ENCODE data around the gene YY1. TPM values are rescaled to one million over a fixed set of nuclear protein-coding genes. Genes with fewer than 3 reads are reported as not detected.

Gene YY1
- total and polyA plus RNA-seq, 2 experiments from 2014 or later = 38.2 to 43.3 TPM

GRCh38 chr14:100192672-100193416 lies 46.1 kb upstream of the YY1 start:
- in situ Hi-C loops (cut with MboI) = loop anchor here (5.0 kb wide), 1 partner anchor 211 kb away; no protein-coding TSS in a partner anchor
- 1 to 3% methylated on average over 41 to 46 of the region's 62 CpGs for WGBS, 2 experiments (ENCODE audit: low coverage in 1 of 2, low lambda C conversion rate in 2 of 2, missing lambda C conversion rate in 2 of 2)
- no peaks in the 10 kb centered on the region for H3K9me3 ChIP-seq (ENCODE audit: low read depth)
- H3K9ac ChIP-seq = peak overlapping the region; percentile 88
- peak overlapping the region; percentile 82 for H3K4me2 ChIP-seq (ENCODE audit: unreplicated experiment)
- peak; percentile 99 for DNase-seq
- H3K27me3 ChIP-seq (replicated peaks; ENCODE audit: insufficient read depth) = no peaks in the 10 kb centered on the region
- peak overlapping the region; percentile 43; the same call in 1 of the 2 replicates for H3K27ac ChIP-seq
- no peaks in the 10 kb centered on the region for H3K36me3 ChIP-seq (ENCODE audit: low read depth)
- H2AFZ ChIP-seq = peak overlapping the region; percentile 99
- peaks cover 6% of the 10 kb centered on the region; the same call in 1 of the 2 replicates for H3K4me1 ChIP-seq (ENCODE audit: insufficient read depth)
- H3K9me2 ChIP-seq (ENCODE audit: insufficient read depth) = no peaks in the 10 kb centered on the region
- H3K4me3 ChIP-seq = peak overlapping the region; percentile 53
- no peaks in the 10 kb centered on the region for H3K79me2 ChIP-seq (ENCODE audit: insufficient read depth)
- H3F3A ChIP-seq (ENCODE audit: insufficient read depth) = peaks cover 4% of the 10 kb centered on the region; the same call in 1 of the 2 replicates
- no peaks in the 10 kb centered on the region for H4K20me1 ChIP-seq (ENCODE audit: insufficient read depth)
- TF ChIP-seq EZH2phosphoT487 (IDR thresholded peaks at IDR 0.05; ENCODE audit: insufficient read depth, low read depth) (no peak), EZH2 (IDR thresholded peaks at IDR 0.05; ENCODE audit: insufficient read depth, poor library complexity, severe bottlenecking) (no peak)

DNA sequence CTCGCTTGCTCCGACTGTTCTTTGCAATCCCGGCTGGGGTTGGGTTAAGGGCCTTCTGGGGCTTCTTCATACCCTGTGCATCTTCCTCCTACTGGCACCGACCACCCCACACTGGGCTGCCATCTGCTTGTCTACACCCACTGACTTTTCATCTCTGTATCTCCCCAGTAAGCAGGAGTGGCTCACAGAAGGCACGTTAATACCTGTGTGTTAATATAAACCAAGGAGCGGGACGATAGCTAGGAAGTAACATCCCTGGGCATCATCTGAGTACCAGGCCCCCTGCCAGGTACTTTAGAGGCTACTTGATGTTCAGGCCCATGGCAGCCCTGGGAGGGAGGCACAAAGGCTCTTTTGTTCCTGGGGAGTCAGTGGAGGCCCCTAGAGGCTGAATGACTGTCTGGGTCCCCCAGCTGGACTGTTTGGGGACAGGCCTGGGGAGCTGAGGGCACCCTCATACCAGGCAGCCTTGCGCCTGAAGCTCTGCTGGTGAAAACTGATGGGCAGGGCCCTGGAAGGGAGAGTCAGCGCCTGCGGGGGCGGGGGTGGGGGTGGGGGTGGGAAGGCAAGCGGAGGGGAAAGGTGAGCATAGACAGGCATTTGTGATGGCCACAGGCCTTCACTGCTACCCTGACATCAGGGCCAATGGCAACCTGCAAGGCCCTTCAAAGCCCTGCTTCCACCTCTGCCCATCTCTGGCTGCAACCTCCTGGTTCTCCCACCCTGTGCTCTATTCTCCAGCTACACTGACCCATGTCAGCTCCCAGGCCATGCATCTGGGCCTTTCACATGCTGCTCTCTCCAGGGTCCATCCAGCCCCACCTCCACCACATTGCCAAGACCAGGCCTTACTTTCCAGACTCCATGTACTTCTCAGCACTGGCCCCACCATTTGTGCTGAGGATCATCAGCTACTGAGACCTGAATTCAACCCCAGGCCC lies 45.3 kb upstream of the YY1 start:
- in situ Hi-C loops (cut with MboI) = loop anchor here (5.0 kb wide), 1 partner anchor 211 kb away; no protein-coding TSS in a partner anchor

DNA sequence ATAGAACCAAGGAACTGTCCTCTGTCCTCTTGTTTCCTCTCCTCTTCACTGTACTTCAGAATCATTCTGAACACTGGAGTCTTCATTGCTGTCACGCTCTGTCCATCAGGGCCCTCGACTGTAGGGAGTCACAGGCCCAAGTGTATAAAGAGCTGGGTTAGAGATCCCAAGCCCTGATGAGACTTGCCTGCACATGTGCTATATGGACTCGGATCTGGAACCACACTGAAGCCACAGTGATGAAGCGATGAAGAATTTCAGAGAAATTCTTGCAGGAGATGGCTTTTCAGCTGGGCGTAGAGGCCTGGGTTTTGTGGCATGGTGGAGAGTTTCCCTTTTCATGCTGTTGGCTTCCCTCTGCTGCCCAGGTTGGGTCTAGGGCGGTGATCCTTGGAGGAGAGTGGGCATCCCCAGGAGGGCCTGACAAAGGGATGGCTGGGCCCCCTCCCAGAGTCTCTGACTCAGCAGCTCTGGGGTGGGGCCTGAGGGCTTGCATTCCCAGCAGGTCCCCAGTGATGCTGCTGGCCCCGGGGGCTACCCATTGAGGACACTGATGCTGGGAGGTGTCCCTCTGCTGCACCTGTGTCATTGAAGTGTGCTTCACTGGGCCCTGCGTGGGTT lies 39.6 kb upstream of the YY1 start:
- H3K9ac ChIP-seq = no peak overlapping the region
- DNase-seq = no peak
- no peaks in the 10 kb centered on the region for H3F3A ChIP-seq (ENCODE audit: insufficient read depth)
- no peaks in the 10 kb centered on the region for H3K79me2 ChIP-seq (ENCODE audit: insufficient read depth)
- in situ Hi-C loops (cut with MboI) = no loop called here
- H3K9me3 ChIP-seq (ENCODE audit: low read depth) = no peaks in the 10 kb centered on the region
- no peaks in the 10 kb centered on the region for H4K20me1 ChIP-seq (ENCODE audit: insufficient read depth)
- no peaks in the 10 kb centered on the region for H3K36me3 ChIP-seq (ENCODE audit: low read depth)
- no peaks in the 10 kb centered on the region for H3K9me2 ChIP-seq (ENCODE audit: insufficient read depth)
- peaks cover 5% of the 10 kb centered on the region for H3K4me1 ChIP-seq (ENCODE audit: insufficient read depth)
- no peak overlapping the region for H3K4me2 ChIP-seq (ENCODE audit: unreplicated experiment)
- no peaks in the 10 kb centered on the region for H3K27me3 ChIP-seq (replicated peaks; ENCODE audit: insufficient read depth)
- WGBS, 2 experiments (ENCODE audit: low coverage in 1 of 2, low lambda C conversion rate in 2 of 2, missing lambda C conversion rate in 2 of 2) = 75 to 78% methylated on average over 8 of the region's 8 CpGs
- no peak for TF ChIP-seq EZH2 (IDR thresholded peaks at IDR 0.05; ENCODE audit: insufficient read depth, poor library complexity, severe bottlenecking)
- no peak for TF ChIP-seq EZH2phosphoT487 (IDR thresholded peaks at IDR 0.05; ENCODE audit: insufficient read depth, low read depth)
- no peak overlapping the region for H3K27ac ChIP-seq
- no peak overlapping the region for H3K4me3 ChIP-seq
- no peak overlapping the region for H2AFZ ChIP-seq

More for the DNA sequence above, 45.3 kb upstream of the YY1 start:
- 65 to 68% methylated on average over 11 to 12 of the region's 12 CpGs for WGBS, 2 experiments (ENCODE audit: low coverage in 1 of 2, low lambda C conversion rate in 2 of 2, missing lambda C conversion rate in 2 of 2)
- Histone ChIP-seq H4K20me1 (ENCODE audit: insufficient read depth) (no peaks in the 10 kb centered on the region), H3K4me3 (peak overlapping the region; percentile 53), H3K9me3 (ENCODE audit: low read depth) (no peaks in the 10 kb centered on the region), H3K27ac (0 out of 2 replicates have a peak overlapping the region, but pooled peaks have one; percentile 6), H3K79me2 (ENCODE audit: insufficient read depth) (no peaks in the 10 kb centered on the region), H3K9ac (peak overlapping the region; percentile 88), H3K27me3 (replicated peaks; ENCODE audit: insufficient read depth) (no peaks in the 10 kb centered on the region), H3K9me2 (ENCODE audit: insufficient read depth) (no peaks in the 10 kb centered on the region), H3K36me3 (ENCODE audit: low read depth) (no peaks in the 10 kb centered on the region), H3K4me2 (ENCODE audit: unreplicated experiment) (peak overlapping the region; percentile 54), H2AFZ (peak overlapping the region; percentile 99), H3F3A (ENCODE audit: insufficient read depth) (peaks cover 4% of the 10 kb centered on the region; the same call in 1 of the 2 replicates), H3K4me1 (ENCODE audit: insufficient read depth) (peaks cover 6% of the 10 kb centered on the region; the same call in 1 of the 2 replicates)
- no peak for TF ChIP-seq EZH2 (IDR thresholded peaks at IDR 0.05; ENCODE audit: insufficient read depth, poor library complexity, severe bottlenecking)
- TF ChIP-seq EZH2phosphoT487 (IDR thresholded peaks at IDR 0.05; ENCODE audit: insufficient read depth, low read depth) = no peak
- DNase-seq = no peak

DNA sequence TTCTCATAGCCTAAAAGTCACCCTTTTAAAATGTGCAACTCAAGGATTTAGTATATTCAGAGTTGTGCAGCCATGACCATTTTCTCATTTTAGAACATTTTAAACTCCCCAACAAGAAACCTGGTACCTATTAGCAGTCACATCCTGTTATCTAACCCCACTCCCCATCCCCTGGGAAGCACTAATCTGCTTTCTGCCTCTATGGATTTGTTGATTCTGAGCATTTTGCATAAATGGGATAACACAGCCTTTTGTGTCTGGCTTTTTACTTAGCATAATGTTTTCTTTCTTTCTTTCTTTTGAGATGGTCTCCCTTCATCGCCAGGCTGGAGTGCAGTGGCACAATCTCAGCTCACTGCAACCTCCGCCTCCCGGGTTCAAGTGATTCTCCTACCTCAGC lies 38.6 kb upstream of the YY1 start:
- no peak for TF ChIP-seq EZH2phosphoT487 (IDR thresholded peaks at IDR 0.05; ENCODE audit: insufficient read depth, low read depth)
- no peak for TF ChIP-seq EZH2 (IDR thresholded peaks at IDR 0.05; ENCODE audit: insufficient read depth, poor library complexity, severe bottlenecking)
- Histone ChIP-seq H4K20me1 (ENCODE audit: insufficient read depth) (no peaks in the 10 kb centered on the region), H3K27ac (no peak overlapping the region), H3K4me3 (no peak overlapping the region), H3F3A (ENCODE audit: insufficient read depth) (no peaks in the 10 kb centered on the region), H3K4me1 (ENCODE audit: insufficient read depth) (peaks cover 10% of the 10 kb centered on the region), H3K4me2 (ENCODE audit: unreplicated experiment) (no peak overlapping the region), H3K36me3 (ENCODE audit: low read depth) (no peaks in the 10 kb centered on the region), H3K9ac (no peak overlapping the region), H3K79me2 (ENCODE audit: insufficient read depth) (no peaks in the 10 kb centered on the region), H3K9me3 (ENCODE audit: low read depth) (no peaks in the 10 kb centered on the region), H3K9me2 (ENCODE audit: insufficient read depth) (no peaks in the 10 kb centered on the region), H2AFZ (no peak overlapping the region), H3K27me3 (replicated peaks; ENCODE audit: insufficient read depth) (no peaks in the 10 kb centered on the region)
- no peak for DNase-seq
- WGBS, 2 experiments (ENCODE audit: low coverage in 1 of 2, low lambda C conversion rate in 2 of 2, missing lambda C conversion rate in 2 of 2) = 81 to 88% methylated on average over 3 of the region's 3 CpGs
- in situ Hi-C loops (cut with MboI) = no loop called here

All from GM23248 (cell line).